Measurements from ENCODE around the gene OSGEP. TPM values are rescaled to one million over a fixed set of nuclear protein-coding genes. Genes with fewer than 3 reads are reported as not detected.

OSGEP gene
- total RNA-seq, 1 donor from 2014 or later = 21.2 TPM

GRCh38 chr14:20438664-20439063, 15.9 kb downstream of the OSGEP start:
- intact Hi-C loops (cut with DNase I) = no loop called here
- DNase-seq (ENCODE audit: low spot score) = no peak

- intact Hi-C loops (cut with DNase I) = no loop called here
- DNase-seq (ENCODE audit: low spot score) = no peak
These were observed 18.3 kb downstream of the OSGEP start for GRCh38 chr14:20436363-20436755.

- intact Hi-C loops (cut with DNase I) = no loop called here
- DNase-seq (ENCODE audit: low spot score) = no peak
These were observed 18.8 kb downstream of the OSGEP start, which contains the start of gene KLHL33 for GRCh38 chr14:20435582-20436362. Gene KLHL33, minus strand, starts transcription at chr14:20436166. Its CDS starts 355 bp downstream, at chr14:20435811.

GRCh38 chr14:20434701-20435581, 19.7 kb downstream of the OSGEP start:
- intact Hi-C loops (cut with DNase I) = no loop called here
- no peak for DNase-seq (ENCODE audit: low spot score)

GRCh38 chr14:20429801-20430669, 24.6 kb downstream of the OSGEP start:
- intact Hi-C loops (cut with DNase I) = no loop called here
- DNase-seq (ENCODE audit: low spot score) = no peak

- no peak for DNase-seq (ENCODE audit: low spot score)
- intact Hi-C loops (cut with DNase I) = no loop called here
These were observed 25.8 kb downstream of the OSGEP start for GRCh38 chr14:20428802-20429201.

- no peak for DNase-seq (ENCODE audit: low spot score)
- intact Hi-C loops (cut with DNase I) = no loop called here
These were observed 26.6 kb downstream of the OSGEP start for GRCh38 chr14:20428010-20428365.

- intact Hi-C loops (cut with DNase I) = no loop called here
These were observed 27.2 kb downstream of the OSGEP start for GRCh38 chr14:20427231-20428009.

GRCh38 chr14:20424851-20425250, 29.8 kb downstream of the OSGEP start:
- intact Hi-C loops (cut with DNase I) = no loop called here
- DNase-seq (ENCODE audit: low spot score) = no peak

More at GRCh38 chr14:20427231-20428009, 27.2 kb downstream of the OSGEP start:
- DNase-seq (ENCODE audit: low spot score) = no peak

GRCh38 chr14:20422886-20423285, 31.7 kb downstream of the OSGEP start:
- DNase-seq (ENCODE audit: low spot score) = no peak
- intact Hi-C loops (cut with DNase I) = no loop called here

GRCh38 chr14:20421267-20421666, 33.3 kb downstream of the OSGEP start:
- intact Hi-C loops (cut with DNase I) = no loop called here
- no peak for DNase-seq (ENCODE audit: low spot score)

GRCh38 chr14:20419419-20419818, 35.2 kb downstream of the OSGEP start:
- no peak for DNase-seq (ENCODE audit: low spot score)
- intact Hi-C loops (cut with DNase I) = no loop called here

GRCh38 chr14:20418501-20418909, 36.1 kb downstream of the OSGEP start:
- intact Hi-C loops (cut with DNase I) = no loop called here
- DNase-seq (ENCODE audit: low spot score) = no peak

GRCh38 chr14:20417250-20418186, 37.1 kb downstream of the OSGEP start:
- no peak for DNase-seq (ENCODE audit: low spot score)
- intact Hi-C loops (cut with DNase I) = no loop called here

GRCh38 chr14:20416223-20416622, 38.4 kb downstream of the OSGEP start:
- DNase-seq (ENCODE audit: low spot score) = no peak
- intact Hi-C loops (cut with DNase I) = no loop called here

- intact Hi-C loops (cut with DNase I) = no loop called here
- DNase-seq (ENCODE audit: low spot score) = no peak
These were observed 38.8 kb downstream of the OSGEP start for GRCh38 chr14:20415782-20416206.

GRCh38 chr14:20413744-20414082, 40.9 kb downstream of the OSGEP start:
- no peak for DNase-seq (ENCODE audit: low spot score)
- intact Hi-C loops (cut with DNase I) = loop anchor here (2.0 to 5.0 kb wide), 4 partner anchors 41 to 269 kb away; partner anchors contain the start of genes APEX1, OSGEP, PARP2 and RNASE4

Data from cardiac septum (tissue), 1 donor.